SU-DHL-6 (cell line): ENCODE measurements around the gene SEZ6.
A peak's percentile ranks its signal among the peaks of the same experiment; 100 is the strongest.

Source experiments
- EZH2phosphoT487 ChIP-seq: fragments of 200-600 bp; sonication (generic), shearing (Covaris generic); conservative IDR thresholded peaks from 2 replicates; pipeline ENCODE4 v1.6.1; 2018; ENCODE audit warnings: mild to moderate bottlenecking, antibody characterized with exemption, low read length, moderate library complexity, mixed read lengths
- TF ChIP-seq, protein P1 (sequence below): fragments of 200-600 bp; sonication (generic); IDR thresholded peaks from one replicate; pipeline ENCODE4 v1.5.1; 2017; ENCODE audit warnings: antibody characterized with exemption, mild to moderate bottlenecking, low read length, moderate library complexity; ENCODE audit not compliant: insufficient read depth, poor library complexity, severe bottlenecking

GRCh38 chr17:28916302-28916934 lies 89.4 kb downstream of the SEZ6 start:
- TF ChIP-seq, protein P1, sequence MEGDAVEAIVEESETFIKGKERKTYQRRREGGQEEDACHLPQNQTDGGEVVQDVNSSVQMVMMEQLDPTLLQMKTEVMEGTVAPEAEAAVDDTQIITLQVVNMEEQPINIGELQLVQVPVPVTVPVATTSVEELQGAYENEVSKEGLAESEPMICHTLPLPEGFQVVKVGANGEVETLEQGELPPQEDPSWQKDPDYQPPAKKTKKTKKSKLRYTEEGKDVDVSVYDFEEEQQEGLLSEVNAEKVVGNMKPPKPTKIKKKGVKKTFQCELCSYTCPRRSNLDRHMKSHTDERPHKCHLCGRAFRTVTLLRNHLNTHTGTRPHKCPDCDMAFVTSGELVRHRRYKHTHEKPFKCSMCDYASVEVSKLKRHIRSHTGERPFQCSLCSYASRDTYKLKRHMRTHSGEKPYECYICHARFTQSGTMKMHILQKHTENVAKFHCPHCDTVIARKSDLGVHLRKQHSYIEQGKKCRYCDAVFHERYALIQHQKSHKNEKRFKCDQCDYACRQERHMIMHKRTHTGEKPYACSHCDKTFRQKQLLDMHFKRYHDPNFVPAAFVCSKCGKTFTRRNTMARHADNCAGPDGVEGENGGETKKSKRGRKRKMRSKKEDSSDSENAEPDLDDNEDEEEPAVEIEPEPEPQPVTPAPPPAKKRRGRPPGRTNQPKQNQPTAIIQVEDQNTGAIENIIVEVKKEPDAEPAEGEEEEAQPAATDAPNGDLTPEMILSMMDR: peak; percentile 65
- TF ChIP-seq EZH2phosphoT487: no peak
